ENCODE measurements around the gene UBE2L3. TPM values are rescaled to one million over a fixed set of nuclear protein-coding genes. Genes with fewer than 3 reads are reported as not detected.
"Not testable (repeated sequence)": the region's sequence is repeated elsewhere in the genome, so short reads cannot be mapped to it uniquely, and the experiment has no call there.

The UBE2L3 gene
- polyA plus RNA-seq, 4 donors: 54.0 to 82.1 (median 64.7) TPM

- Histone ChIP-seq H3K9me3 (ENCODE audit: control insufficient read depth in 2 of 2, insufficient read depth in 1 of 2, low read depth in 1 of 2, low read length in 1 of 2) (no peaks in the 10 kb centered on the region), H3K27ac (ENCODE audit: low read depth in 1 of 3, low read length in 2 of 3) (peak within 1 kb of the TSS in 1 of 3 donors; percentile 31), H3K4me1 (ENCODE audit: control insufficient read depth in 3 of 3, insufficient read depth in 2 of 3, low read depth in 1 of 3, low read length in 2 of 3) (peaks cover 0 to 12% (median 3%) of the 10 kb centered on the region in 3 donors), H3K4me3 (ENCODE audit: low read depth in 1 of 3, low read length in 3 of 3) (no peak within 1 kb of the TSS), H3K36me3 (ENCODE audit: control insufficient read depth in 3 of 3, insufficient read depth in 2 of 3, low read depth in 1 of 3, low read length in 3 of 3) (peaks cover 0 to 14% (median 3%) of the 10 kb centered on the region in 3 donors), H3K27me3 (ENCODE audit: control insufficient read depth in 3 of 3, insufficient read depth in 3 of 3, low read length in 3 of 3) (no peaks in the 10 kb centered on the region)
- 52 to 91% (median 78%) methylated on average over 27 of the region's 27 CpGs for WGBS, 3 donors
- DNase-seq (no peak), FAIRE-seq (no peak)
Observed at GRCh38 chr22:21632237-21632895, 64.9 kb downstream of the UBE2L3 start, which contains the start of gene CCDC116. Gene CCDC116 (plus strand): TSS chr22:21632760. CDS start chr22:21633182, 422 bp downstream.

GRCh38 chr22:21632931-21633330, 65.4 kb downstream of the UBE2L3 start:
- Histone ChIP-seq H3K36me3 (ENCODE audit: control insufficient read depth in 3 of 3, insufficient read depth in 2 of 3, low read depth in 1 of 3, low read length in 3 of 3) (peaks cover 0 to 8% (median 2%) of the 10 kb centered on the region in 3 donors), H3K4me1 (ENCODE audit: control insufficient read depth in 3 of 3, insufficient read depth in 2 of 3, low read depth in 1 of 3, low read length in 2 of 3) (peaks cover 0 to 11% (median 3%) of the 10 kb centered on the region in 3 donors), H3K9me3 (ENCODE audit: control insufficient read depth in 2 of 2, insufficient read depth in 1 of 2, low read depth in 1 of 2, low read length in 1 of 2) (no peaks in the 10 kb centered on the region), H3K27ac (ENCODE audit: low read depth in 1 of 3, low read length in 2 of 3) (peak overlapping the region in 1 of 3 donors; percentile 31), H3K27me3 (ENCODE audit: control insufficient read depth in 3 of 3, insufficient read depth in 3 of 3, low read length in 3 of 3) (no peaks in the 10 kb centered on the region), H3K4me3 (ENCODE audit: low read depth in 1 of 3, low read length in 3 of 3) (no peak overlapping the region)
- DNase-seq: no peak
- FAIRE-seq: no peak
- 80 to 97% (median 95%) methylated on average over 15 to 18 of the region's 18 CpGs for WGBS, 3 donors

GRCh38 chr22:21633481-21633880, 66.0 kb downstream of the UBE2L3 start:
- Histone ChIP-seq H3K4me1 (ENCODE audit: control insufficient read depth in 3 of 3, insufficient read depth in 2 of 3, low read depth in 1 of 3, low read length in 2 of 3) (peaks cover 0 to 5% (median 3%) of the 10 kb centered on the region in 3 donors), H3K27ac (ENCODE audit: low read depth in 1 of 3, low read length in 2 of 3) (no peak overlapping the region), H3K9me3 (ENCODE audit: control insufficient read depth in 2 of 2, insufficient read depth in 1 of 2, low read depth in 1 of 2, low read length in 1 of 2) (no peaks in the 10 kb centered on the region), H3K4me3 (ENCODE audit: low read depth in 1 of 3, low read length in 3 of 3) (no peak overlapping the region), H3K27me3 (ENCODE audit: control insufficient read depth in 3 of 3, insufficient read depth in 3 of 3, low read length in 3 of 3) (no peaks in the 10 kb centered on the region), H3K36me3 (ENCODE audit: control insufficient read depth in 3 of 3, insufficient read depth in 2 of 3, low read depth in 1 of 3, low read length in 3 of 3) (peaks cover 0 to 2% (median 0%) of the 10 kb centered on the region in 3 donors)
- WGBS, 3 donors: 90 to 100% (median 93%) methylated on average over 4 of the region's 4 CpGs
- FAIRE-seq (no peak), DNase-seq (no peak)

- Histone ChIP-seq H3K9me3 (ENCODE audit: control insufficient read depth in 2 of 2, insufficient read depth in 1 of 2, low read depth in 1 of 2, low read length in 1 of 2) (no peaks in the 10 kb centered on the region), H3K4me3 (ENCODE audit: low read depth in 1 of 3, low read length in 3 of 3) (no peak overlapping the region), H3K36me3 (ENCODE audit: control insufficient read depth in 3 of 3, insufficient read depth in 2 of 3, low read depth in 1 of 3, low read length in 3 of 3) (no peaks in the 10 kb centered on the region), H3K27ac (ENCODE audit: low read depth in 1 of 3, low read length in 2 of 3) (no peak overlapping the region), H3K4me1 (ENCODE audit: control insufficient read depth in 3 of 3, insufficient read depth in 2 of 3, low read depth in 1 of 3, low read length in 2 of 3) (peaks cover 0 to 1% (median 0%) of the 10 kb centered on the region in 3 donors), H3K27me3 (ENCODE audit: control insufficient read depth in 3 of 3, insufficient read depth in 3 of 3, low read length in 3 of 3) (no peaks in the 10 kb centered on the region)
- DNase-seq (no peak), FAIRE-seq (no peak)
- WGBS, 3 donors: 94 to 95% (median 95%) methylated on average over 15 to 16 of the region's 16 CpGs
Observed at GRCh38 chr22:21634081-21634480, 66.6 kb downstream of the UBE2L3 start.

GRCh38 chr22:21634844-21635243, 67.3 kb downstream of the UBE2L3 start:
- FAIRE-seq: no peak
- Histone ChIP-seq H3K27ac (ENCODE audit: low read depth in 1 of 3, low read length in 2 of 3) (no peak overlapping the region), H3K4me1 (ENCODE audit: control insufficient read depth in 3 of 3, insufficient read depth in 2 of 3, low read depth in 1 of 3, low read length in 2 of 3) (no peaks in the 10 kb centered on the region), H3K27me3 (ENCODE audit: control insufficient read depth in 3 of 3, insufficient read depth in 3 of 3, low read length in 3 of 3) (no peaks in the 10 kb centered on the region), H3K4me3 (ENCODE audit: low read depth in 1 of 3, low read length in 3 of 3) (no peak overlapping the region), H3K36me3 (ENCODE audit: control insufficient read depth in 3 of 3, insufficient read depth in 2 of 3, low read depth in 1 of 3, low read length in 3 of 3) (no peaks in the 10 kb centered on the region), H3K9me3 (ENCODE audit: control insufficient read depth in 2 of 2, insufficient read depth in 1 of 2, low read depth in 1 of 2, low read length in 1 of 2) (no peaks in the 10 kb centered on the region)
- 86 to 96% (median 92%) methylated on average over 19 of the region's 19 CpGs for WGBS, 3 donors
- DNase-seq: no peak

GRCh38 chr22:21635771-21636510, 68.4 kb downstream of the UBE2L3 start:
- 83 to 88% (median 88%) methylated on average over 15 of the region's 15 CpGs for WGBS, 3 donors

GRCh38 chr22:21636629-21637218, 69.2 kb downstream of the UBE2L3 start:
- DNase-seq: no peak
- 91 to 93% (median 92%) methylated on average over 17 of the region's 17 CpGs for WGBS, 3 donors
- no peak for FAIRE-seq
- Histone ChIP-seq H3K27me3 (ENCODE audit: control insufficient read depth in 3 of 3, insufficient read depth in 3 of 3, low read length in 3 of 3) (no peaks in the 10 kb centered on the region), H3K9me3 (ENCODE audit: control insufficient read depth in 2 of 2, insufficient read depth in 1 of 2, low read depth in 1 of 2, low read length in 1 of 2) (no peaks in the 10 kb centered on the region), H3K36me3 (ENCODE audit: control insufficient read depth in 3 of 3, insufficient read depth in 2 of 3, low read depth in 1 of 3, low read length in 3 of 3) (no peaks in the 10 kb centered on the region), H3K27ac (ENCODE audit: low read depth in 1 of 3, low read length in 2 of 3) (no peak overlapping the region), H3K4me3 (ENCODE audit: low read depth in 1 of 3, low read length in 3 of 3) (no peak overlapping the region), H3K4me1 (ENCODE audit: control insufficient read depth in 3 of 3, insufficient read depth in 2 of 3, low read depth in 1 of 3, low read length in 2 of 3) (peaks cover 0 to 10% (median 6%) of the 10 kb centered on the region in 3 donors)

More at GRCh38 chr22:21635771-21636510, 68.4 kb downstream of the UBE2L3 start:
- H3K4me1 ChIP-seq (ENCODE audit: control insufficient read depth in 3 of 3, insufficient read depth in 2 of 3, low read depth in 1 of 3, low read length in 2 of 3): peaks cover 0 to 3% (median 2%) of the 10 kb centered on the region in 3 donors
- DNase-seq: no peak
- no peak overlapping the region for H3K27ac ChIP-seq (ENCODE audit: low read depth in 1 of 3, low read length in 2 of 3)
- no peaks in the 10 kb centered on the region for H3K27me3 ChIP-seq (ENCODE audit: control insufficient read depth in 3 of 3, insufficient read depth in 3 of 3, low read length in 3 of 3)
- H3K36me3 ChIP-seq (ENCODE audit: control insufficient read depth in 3 of 3, insufficient read depth in 2 of 3, low read depth in 1 of 3, low read length in 3 of 3): no peaks in the 10 kb centered on the region
- H3K9me3 ChIP-seq (ENCODE audit: control insufficient read depth in 2 of 2, insufficient read depth in 1 of 2, low read depth in 1 of 2, low read length in 1 of 2): no peaks in the 10 kb centered on the region
- FAIRE-seq: no peak
- H3K4me3 ChIP-seq (ENCODE audit: low read depth in 1 of 3, low read length in 3 of 3): no peak overlapping the region

GRCh38 chr22:21637450-21637849, 69.9 kb downstream of the UBE2L3 start:
- FAIRE-seq; H3K27me3 ChIP-seq (ENCODE audit: control insufficient read depth in 3 of 3, insufficient read depth in 3 of 3, low read length in 3 of 3); H3K36me3 ChIP-seq (ENCODE audit: control insufficient read depth in 3 of 3, insufficient read depth in 2 of 3, low read depth in 1 of 3, low read length in 3 of 3); H3K4me3 ChIP-seq (ENCODE audit: low read depth in 1 of 3, low read length in 3 of 3); H3K9me3 ChIP-seq (ENCODE audit: control insufficient read depth in 2 of 2, insufficient read depth in 1 of 2, low read depth in 1 of 2, low read length in 1 of 2); DNase-seq; H3K27ac ChIP-seq (ENCODE audit: low read depth in 1 of 3, low read length in 2 of 3): not testable (repeated sequence)
- WGBS, 3 donors: 67 to 87% (median 81%) methylated on average over 2 of the region's 2 CpGs
- H3K4me1 ChIP-seq (ENCODE audit: control insufficient read depth in 3 of 3, insufficient read depth in 2 of 3, low read depth in 1 of 3, low read length in 2 of 3): peaks cover 0 to 10% (median 6%) of the 10 kb centered on the region in 3 donors

Measured in small intestine (tissue), 7 donors.